ENCODE data around the gene LIG4.

The LIG4 gene

GRCh38 chr13:108195146-108195545, 20.2 kb downstream of the LIG4 start:
- Histone ChIP-seq H3K27ac (ENCODE audit: low read depth, low read length) (no peak overlapping the region), H3K9ac (ENCODE audit: low read length in 5 of 5) (no peak overlapping the region), H3K4me3 (ENCODE audit: low read depth in 1 of 5, low read length in 5 of 5) (peak overlapping the region in 1 of 5 donors; percentile 11), H3K4me1 (ENCODE audit: control insufficient read depth in 5 of 5, insufficient read depth in 5 of 5, low read length in 5 of 5) (no peaks in the 10 kb centered on the region), H3K27me3 (ENCODE audit: control insufficient read depth in 5 of 5, insufficient read depth in 4 of 5, low read length in 5 of 5) (no peaks in the 10 kb centered on the region), H3K9me3 (ENCODE audit: control insufficient read depth in 5 of 5, low read length in 5 of 5) (peaks cover 3 to 15% (median 12%) of the 10 kb centered on the region in 5 donors), H3K36me3 (ENCODE audit: control insufficient read depth in 5 of 5, insufficient read depth in 5 of 5, low read length in 5 of 5) (no peaks in the 10 kb centered on the region)

DNA sequence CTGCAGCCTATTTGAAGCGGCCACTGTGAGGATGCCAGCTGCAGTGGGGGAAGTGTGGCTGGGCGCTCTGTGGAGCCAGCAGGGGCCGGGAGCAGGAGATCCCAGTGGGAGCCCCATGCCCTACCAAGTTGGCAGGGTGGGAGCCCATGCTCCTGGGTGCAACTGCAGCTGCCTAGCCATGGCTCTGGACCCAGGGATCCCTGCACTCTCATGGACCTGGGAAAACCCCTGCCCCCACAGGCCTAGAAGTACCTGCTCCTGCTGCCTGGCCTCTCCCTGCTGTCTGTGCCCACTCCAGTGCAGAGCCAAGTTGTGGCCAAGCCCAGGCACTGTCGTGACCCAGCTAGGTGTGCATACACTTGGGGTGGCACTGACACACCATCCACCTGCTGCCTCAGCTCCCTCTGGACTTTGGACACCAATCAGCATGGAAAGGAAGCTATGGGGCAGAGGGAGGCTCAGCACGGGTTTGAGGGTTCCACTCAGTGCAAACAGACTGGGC, 20.9 kb downstream of the LIG4 start:
- Histone ChIP-seq H3K27ac (ENCODE audit: low read depth, low read length) (no peak overlapping the region), H3K4me1 (ENCODE audit: control insufficient read depth in 5 of 5, insufficient read depth in 5 of 5, low read length in 5 of 5) (no peaks in the 10 kb centered on the region), H3K27me3 (ENCODE audit: control insufficient read depth in 5 of 5, insufficient read depth in 4 of 5, low read length in 5 of 5) (no peaks in the 10 kb centered on the region), H3K9me3 (ENCODE audit: control insufficient read depth in 5 of 5, low read length in 5 of 5) (peaks cover 3 to 15% (median 12%) of the 10 kb centered on the region in 5 donors), H3K4me3 (ENCODE audit: low read depth in 1 of 5, low read length in 5 of 5) (peak overlapping the region in 1 of 5 donors; percentile 11), H3K9ac (ENCODE audit: low read length in 5 of 5) (no peak overlapping the region), H3K36me3 (ENCODE audit: control insufficient read depth in 5 of 5, insufficient read depth in 5 of 5, low read length in 5 of 5) (no peaks in the 10 kb centered on the region)

- H3K4me1 ChIP-seq (ENCODE audit: control insufficient read depth in 5 of 5, insufficient read depth in 5 of 5, low read length in 5 of 5) = no peaks in the 10 kb centered on the region
- H3K9me3 ChIP-seq (ENCODE audit: control insufficient read depth in 5 of 5, low read length in 5 of 5) = peaks cover 3 to 15% (median 12%) of the 10 kb centered on the region in 5 donors
- no peak overlapping the region for H3K9ac ChIP-seq (ENCODE audit: low read length in 5 of 5)
- H3K36me3 ChIP-seq (ENCODE audit: control insufficient read depth in 5 of 5, insufficient read depth in 5 of 5, low read length in 5 of 5) = no peaks in the 10 kb centered on the region
- H3K27me3 ChIP-seq (ENCODE audit: control insufficient read depth in 5 of 5, insufficient read depth in 4 of 5, low read length in 5 of 5) = no peaks in the 10 kb centered on the region
- no peak overlapping the region for H3K27ac ChIP-seq (ENCODE audit: low read depth, low read length)
- no peak overlapping the region for H3K4me3 ChIP-seq (ENCODE audit: low read depth in 1 of 5, low read length in 5 of 5)
Observed at GRCh38 chr13:108193806-108194205, 21.5 kb downstream of the LIG4 start.

DNA sequence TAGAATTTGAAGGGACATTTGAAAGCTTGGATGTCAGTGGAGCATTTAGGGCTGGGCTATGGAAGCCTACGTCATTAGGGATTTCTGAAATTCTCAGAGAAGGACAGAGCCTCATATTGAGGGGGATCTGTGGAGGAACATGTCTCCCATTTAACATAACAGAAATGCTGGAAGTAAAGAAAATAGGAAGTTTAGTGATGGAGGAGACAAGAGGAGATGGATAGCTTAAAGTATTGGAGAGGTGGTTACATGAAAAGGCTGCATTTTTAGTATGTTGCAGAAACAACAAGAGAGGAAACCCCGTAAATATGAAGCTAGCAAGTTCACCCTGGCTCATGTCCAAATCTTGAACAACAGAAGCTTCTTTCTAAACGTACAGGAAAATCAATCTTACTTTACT, 24.4 kb downstream of the LIG4 start:
- Histone ChIP-seq H3K27ac (ENCODE audit: low read depth, low read length) (no peak overlapping the region), H3K27me3 (ENCODE audit: control insufficient read depth in 5 of 5, insufficient read depth in 4 of 5, low read length in 5 of 5) (no peaks in the 10 kb centered on the region), H3K4me1 (ENCODE audit: control insufficient read depth in 5 of 5, insufficient read depth in 5 of 5, low read length in 5 of 5) (no peaks in the 10 kb centered on the region), H3K9ac (ENCODE audit: low read length in 5 of 5) (no peak overlapping the region), H3K9me3 (ENCODE audit: control insufficient read depth in 5 of 5, low read length in 5 of 5) (peaks cover 3 to 15% (median 11%) of the 10 kb centered on the region in 5 donors), H3K36me3 (ENCODE audit: control insufficient read depth in 5 of 5, insufficient read depth in 5 of 5, low read length in 5 of 5) (no peaks in the 10 kb centered on the region), H3K4me3 (ENCODE audit: low read depth in 1 of 5, low read length in 5 of 5) (no peak overlapping the region)

DNA sequence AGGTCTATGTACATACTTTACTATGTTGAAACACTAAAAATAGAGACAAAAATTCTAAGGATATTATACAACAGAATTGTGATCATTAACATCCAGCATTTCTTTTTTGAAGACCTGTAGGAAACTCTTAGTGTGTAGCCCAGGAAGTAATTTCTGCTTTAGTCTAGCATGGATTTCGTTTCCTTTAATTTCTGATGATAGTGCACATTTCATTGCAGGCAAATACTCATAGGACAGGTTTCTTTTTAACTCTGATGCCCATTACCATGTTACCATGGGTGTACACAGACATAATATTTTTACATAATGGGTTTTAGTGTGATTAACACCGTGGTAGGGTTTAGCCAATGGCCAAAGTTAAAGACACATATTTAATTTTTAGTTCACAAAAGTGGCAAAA, 27.1 kb downstream of the LIG4 start:
- Histone ChIP-seq H3K9me3 (ENCODE audit: control insufficient read depth in 5 of 5, low read length in 5 of 5) (no peaks in the 10 kb centered on the region), H3K27me3 (ENCODE audit: control insufficient read depth in 5 of 5, insufficient read depth in 4 of 5, low read length in 5 of 5) (no peaks in the 10 kb centered on the region), H3K9ac (ENCODE audit: low read length in 5 of 5) (no peak overlapping the region)

GRCh38 chr13:108185223-108185622, 30.1 kb downstream of the LIG4 start:
- Histone ChIP-seq H3K36me3 (ENCODE audit: control insufficient read depth in 5 of 5, insufficient read depth in 5 of 5, low read length in 5 of 5) (no peaks in the 10 kb centered on the region), H3K9ac (ENCODE audit: low read length in 5 of 5) (no peak overlapping the region), H3K9me3 (ENCODE audit: control insufficient read depth in 5 of 5, low read length in 5 of 5) (no peaks in the 10 kb centered on the region), H3K4me1 (ENCODE audit: control insufficient read depth in 5 of 5, insufficient read depth in 5 of 5, low read length in 5 of 5) (no peaks in the 10 kb centered on the region), H3K27me3 (ENCODE audit: control insufficient read depth in 5 of 5, insufficient read depth in 4 of 5, low read length in 5 of 5) (no peaks in the 10 kb centered on the region), H3K27ac (ENCODE audit: low read depth, low read length) (no peak overlapping the region), H3K4me3 (ENCODE audit: low read depth in 1 of 5, low read length in 5 of 5) (no peak overlapping the region)

More for the DNA sequence above, 27.1 kb downstream of the LIG4 start:
- H3K36me3 ChIP-seq (ENCODE audit: control insufficient read depth in 5 of 5, insufficient read depth in 5 of 5, low read length in 5 of 5) = no peaks in the 10 kb centered on the region
- no peak overlapping the region for H3K27ac ChIP-seq (ENCODE audit: low read depth, low read length)
- H3K4me1 ChIP-seq (ENCODE audit: control insufficient read depth in 5 of 5, insufficient read depth in 5 of 5, low read length in 5 of 5) = no peaks in the 10 kb centered on the region
- H3K4me3 ChIP-seq (ENCODE audit: low read depth in 1 of 5, low read length in 5 of 5) = no peak overlapping the region

- Histone ChIP-seq H3K36me3 (ENCODE audit: control insufficient read depth in 5 of 5, insufficient read depth in 5 of 5, low read length in 5 of 5) (no peaks in the 10 kb centered on the region), H3K27me3 (ENCODE audit: control insufficient read depth in 5 of 5, insufficient read depth in 4 of 5, low read length in 5 of 5) (no peaks in the 10 kb centered on the region), H3K9ac (ENCODE audit: low read length in 5 of 5) (no peak overlapping the region), H3K27ac (ENCODE audit: low read depth, low read length) (no peak overlapping the region), H3K4me1 (ENCODE audit: control insufficient read depth in 5 of 5, insufficient read depth in 5 of 5, low read length in 5 of 5) (no peaks in the 10 kb centered on the region), H3K4me3 (ENCODE audit: low read depth in 1 of 5, low read length in 5 of 5) (no peak overlapping the region), H3K9me3 (ENCODE audit: control insufficient read depth in 5 of 5, low read length in 5 of 5) (no peaks in the 10 kb centered on the region)
Observed at GRCh38 chr13:108182652-108183051, 32.7 kb downstream of the LIG4 start.

DNA sequence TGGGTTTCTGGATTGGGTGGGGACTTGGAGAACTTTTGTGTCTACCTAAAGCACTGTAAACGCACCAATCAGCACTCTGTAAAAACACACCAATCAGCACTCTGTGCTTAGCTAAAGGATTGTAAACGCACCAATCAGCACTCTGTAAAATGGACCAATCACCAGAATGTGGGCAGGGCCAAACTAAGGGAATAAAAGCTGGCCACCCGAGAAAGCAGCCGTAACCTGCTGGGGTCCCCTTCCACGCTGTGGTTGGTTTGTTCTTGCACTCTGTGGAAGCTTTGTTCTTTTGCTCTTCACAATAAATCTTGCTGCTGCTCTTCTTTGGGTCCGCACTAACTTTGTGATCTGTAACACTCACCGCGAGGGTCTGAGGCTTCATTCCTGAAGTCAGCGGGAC, 37.3 kb downstream of the LIG4 start:
- H3K9me3 ChIP-seq (ENCODE audit: control insufficient read depth in 5 of 5, low read length in 5 of 5) = peaks cover 0 to 3% (median 0%) of the 10 kb centered on the region in 5 donors
- no peak overlapping the region for H3K4me3 ChIP-seq (ENCODE audit: low read depth in 1 of 5, low read length in 5 of 5)
- no peaks in the 10 kb centered on the region for H3K4me1 ChIP-seq (ENCODE audit: control insufficient read depth in 5 of 5, insufficient read depth in 5 of 5, low read length in 5 of 5)
- H3K27ac ChIP-seq (ENCODE audit: low read depth, low read length) = no peak overlapping the region
- H3K36me3 ChIP-seq (ENCODE audit: control insufficient read depth in 5 of 5, insufficient read depth in 5 of 5, low read length in 5 of 5) = no peaks in the 10 kb centered on the region
- H3K27me3 ChIP-seq (ENCODE audit: control insufficient read depth in 5 of 5, insufficient read depth in 4 of 5, low read length in 5 of 5) = no peaks in the 10 kb centered on the region
- H3K9ac ChIP-seq (ENCODE audit: low read length in 5 of 5) = no peak overlapping the region

DNA sequence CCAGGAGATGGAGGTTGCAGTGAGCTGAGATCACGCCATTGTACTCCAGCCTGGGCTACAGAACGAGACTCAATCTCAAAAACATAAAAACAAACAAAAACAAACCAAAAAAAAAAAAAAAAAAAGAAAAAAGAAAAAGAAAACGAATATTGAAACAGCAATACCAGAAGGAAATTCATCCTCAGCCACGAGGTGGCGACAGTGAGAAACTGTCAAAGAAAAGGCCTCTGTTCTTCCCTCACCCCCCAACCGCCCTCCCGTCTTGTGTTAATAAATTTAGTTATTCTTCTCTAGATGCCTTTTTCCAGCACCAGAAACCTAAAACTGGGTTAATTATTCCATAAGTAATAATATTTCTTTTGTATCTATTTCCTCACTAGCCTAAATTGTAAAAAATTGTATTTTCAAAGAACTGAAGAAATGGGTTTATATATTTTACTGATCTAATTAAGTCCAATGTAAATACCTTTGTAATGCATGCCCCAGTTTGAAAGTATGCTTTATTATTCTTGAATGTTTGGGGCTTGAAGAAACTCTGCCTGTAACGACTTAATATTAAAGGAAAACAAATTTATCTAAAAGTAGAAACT, 38.6 kb downstream of the LIG4 start:
- no peak overlapping the region for H3K4me3 ChIP-seq (ENCODE audit: low read depth in 1 of 5, low read length in 5 of 5)
- H3K27me3 ChIP-seq (ENCODE audit: control insufficient read depth in 5 of 5, insufficient read depth in 4 of 5, low read length in 5 of 5) = no peaks in the 10 kb centered on the region
- peaks cover 0 to 3% (median 0%) of the 10 kb centered on the region in 5 donors for H3K9me3 ChIP-seq (ENCODE audit: control insufficient read depth in 5 of 5, low read length in 5 of 5)
- H3K36me3 ChIP-seq (ENCODE audit: control insufficient read depth in 5 of 5, insufficient read depth in 5 of 5, low read length in 5 of 5) = no peaks in the 10 kb centered on the region
- no peak overlapping the region for H3K27ac ChIP-seq (ENCODE audit: low read depth, low read length)
- no peak overlapping the region for H3K9ac ChIP-seq (ENCODE audit: low read length in 5 of 5)
- no peaks in the 10 kb centered on the region for H3K4me1 ChIP-seq (ENCODE audit: control insufficient read depth in 5 of 5, insufficient read depth in 5 of 5, low read length in 5 of 5)

GRCh38 chr13:108168929-108169328, 46.4 kb downstream of the LIG4 start:
- Histone ChIP-seq H3K27me3 (ENCODE audit: control insufficient read depth in 5 of 5, insufficient read depth in 4 of 5, low read length in 5 of 5) (no peaks in the 10 kb centered on the region), H3K9me3 (ENCODE audit: control insufficient read depth in 5 of 5, low read length in 5 of 5) (peaks cover 0 to 7% (median 4%) of the 10 kb centered on the region in 5 donors), H3K9ac (ENCODE audit: low read length in 5 of 5) (no peak overlapping the region), H3K4me3 (ENCODE audit: low read depth in 1 of 5, low read length in 5 of 5) (no peak overlapping the region), H3K36me3 (ENCODE audit: control insufficient read depth in 5 of 5, insufficient read depth in 5 of 5, low read length in 5 of 5) (no peaks in the 10 kb centered on the region), H3K4me1 (ENCODE audit: control insufficient read depth in 5 of 5, insufficient read depth in 5 of 5, low read length in 5 of 5) (no peaks in the 10 kb centered on the region), H3K27ac (ENCODE audit: low read depth, low read length) (no peak overlapping the region)

All from subcutaneous abdominal adipose tissue (tissue), 5 donors.